ENCODE measurements around the gene ALAS1. TPM values are rescaled to one million over a fixed set of nuclear protein-coding genes. Genes with fewer than 3 reads are reported as not detected.

Gene ALAS1
- total RNA-seq, 1 donor from 2014 or later: 54.2 TPM

DNA sequence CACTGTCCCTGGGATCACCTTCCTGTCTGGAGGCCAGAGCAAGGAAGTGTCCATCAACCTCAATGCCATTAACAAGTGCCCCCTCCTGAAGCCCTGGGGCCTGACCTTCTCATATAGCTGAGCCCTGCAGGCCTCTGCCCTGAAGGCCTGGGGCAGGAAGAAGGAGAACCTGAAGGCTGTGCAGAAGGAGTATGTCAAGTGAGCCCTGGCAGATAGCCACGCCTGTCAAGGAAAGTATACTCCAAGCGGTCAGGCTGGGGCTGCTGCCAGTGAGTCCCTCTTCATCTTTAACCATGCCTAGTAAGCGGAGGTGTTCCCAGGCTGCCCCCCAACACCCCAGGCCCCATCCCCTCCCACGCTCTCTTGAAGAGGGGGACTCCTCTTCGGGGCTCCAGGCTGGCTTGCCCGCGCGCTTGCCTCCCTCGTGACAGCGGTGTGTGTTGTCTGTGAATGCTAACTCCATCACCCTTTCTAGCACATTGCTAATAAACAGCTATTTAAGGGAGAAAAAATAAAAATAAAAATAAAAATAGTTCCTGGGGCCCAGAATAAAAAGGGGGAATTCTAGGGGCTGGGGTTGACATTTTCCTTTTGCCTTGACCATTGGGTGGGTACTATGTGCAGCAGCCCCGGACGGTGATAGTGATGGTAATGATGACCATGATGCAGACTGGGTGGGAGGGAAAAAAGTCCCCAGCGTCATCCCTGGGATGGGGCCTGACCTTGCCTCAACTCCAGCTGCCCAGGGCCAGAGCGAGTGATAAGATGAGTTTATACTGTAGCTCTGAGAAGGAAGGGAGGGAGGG, 3.3 kb upstream of the ALAS1 start:
- TF ChIP-seq, protein P1, sequence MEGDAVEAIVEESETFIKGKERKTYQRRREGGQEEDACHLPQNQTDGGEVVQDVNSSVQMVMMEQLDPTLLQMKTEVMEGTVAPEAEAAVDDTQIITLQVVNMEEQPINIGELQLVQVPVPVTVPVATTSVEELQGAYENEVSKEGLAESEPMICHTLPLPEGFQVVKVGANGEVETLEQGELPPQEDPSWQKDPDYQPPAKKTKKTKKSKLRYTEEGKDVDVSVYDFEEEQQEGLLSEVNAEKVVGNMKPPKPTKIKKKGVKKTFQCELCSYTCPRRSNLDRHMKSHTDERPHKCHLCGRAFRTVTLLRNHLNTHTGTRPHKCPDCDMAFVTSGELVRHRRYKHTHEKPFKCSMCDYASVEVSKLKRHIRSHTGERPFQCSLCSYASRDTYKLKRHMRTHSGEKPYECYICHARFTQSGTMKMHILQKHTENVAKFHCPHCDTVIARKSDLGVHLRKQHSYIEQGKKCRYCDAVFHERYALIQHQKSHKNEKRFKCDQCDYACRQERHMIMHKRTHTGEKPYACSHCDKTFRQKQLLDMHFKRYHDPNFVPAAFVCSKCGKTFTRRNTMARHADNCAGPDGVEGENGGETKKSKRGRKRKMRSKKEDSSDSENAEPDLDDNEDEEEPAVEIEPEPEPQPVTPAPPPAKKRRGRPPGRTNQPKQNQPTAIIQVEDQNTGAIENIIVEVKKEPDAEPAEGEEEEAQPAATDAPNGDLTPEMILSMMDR (IDR thresholded peaks at IDR 0.05; ENCODE audit: insufficient read depth, low read length, poor library complexity, severe bottlenecking): no peak
- Histone ChIP-seq H3K4me3 (ENCODE audit: low read depth, low read length) (no peak overlapping the region), H3K36me3 (ENCODE audit: control insufficient read depth, insufficient read depth, low read length) (no peaks in the 10 kb centered on the region), H3K27me3 (ENCODE audit: control insufficient read depth, insufficient read depth, low read length) (no peaks in the 10 kb centered on the region)
- DNase-seq (ENCODE audit: low read depth): no peak

DNA sequence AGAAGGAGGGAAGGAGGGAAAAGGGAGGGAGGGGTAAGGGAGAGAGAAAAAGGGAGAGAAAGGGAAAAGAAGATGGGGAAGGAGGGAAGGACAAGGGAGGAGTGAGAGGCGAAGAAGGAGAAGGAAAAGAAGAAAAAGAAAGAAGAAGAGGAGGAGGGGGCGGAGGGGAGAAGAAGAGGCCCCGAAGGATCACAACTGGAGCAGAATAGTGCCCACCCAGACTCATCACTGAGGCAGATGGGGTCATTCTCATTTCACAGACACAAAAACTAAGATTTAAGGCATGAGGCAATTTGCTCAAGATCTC, 2.7 kb upstream of the ALAS1 start:
- DNase-seq (ENCODE audit: low read depth): no peak
- TF ChIP-seq, protein P1 (IDR thresholded peaks at IDR 0.05; ENCODE audit: insufficient read depth, low read length, poor library complexity, severe bottlenecking): no peak
- H3K4me3 ChIP-seq (ENCODE audit: low read depth, low read length): no peak overlapping the region
- H3K27me3 ChIP-seq (ENCODE audit: control insufficient read depth, insufficient read depth, low read length): no peaks in the 10 kb centered on the region
- H3K36me3 ChIP-seq (ENCODE audit: control insufficient read depth, insufficient read depth, low read length): no peaks in the 10 kb centered on the region

DNA sequence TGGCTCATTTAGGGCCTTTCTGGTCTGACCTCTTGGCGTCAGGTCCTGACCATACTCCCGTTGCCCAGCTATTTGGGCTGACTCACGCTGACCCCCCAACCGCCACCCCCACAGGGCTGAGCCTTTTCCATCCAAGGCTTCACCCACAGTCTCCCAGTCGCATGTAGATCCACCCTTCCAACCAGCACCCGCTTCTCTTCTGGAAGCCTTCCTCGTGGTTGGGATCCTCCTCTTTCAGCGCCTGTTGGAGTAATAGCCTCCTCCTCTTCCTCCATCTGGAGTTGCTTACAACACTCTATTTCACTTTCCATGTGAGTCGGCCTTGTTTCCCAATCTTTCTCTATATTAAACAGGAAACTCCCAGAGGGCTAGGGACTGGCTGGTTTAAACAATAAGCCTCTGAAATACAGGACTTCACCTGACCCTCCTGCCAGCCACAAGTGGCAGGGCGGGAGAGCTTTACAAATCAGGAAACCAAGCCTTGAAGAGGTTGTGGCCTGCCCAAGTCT, 2.1 kb upstream of the ALAS1 start:
- DNase-seq (ENCODE audit: low read depth): no peak
- Histone ChIP-seq H3K27me3 (ENCODE audit: control insufficient read depth, insufficient read depth, low read length) (no peaks in the 10 kb centered on the region), H3K36me3 (ENCODE audit: control insufficient read depth, insufficient read depth, low read length) (no peaks in the 10 kb centered on the region), H3K4me3 (ENCODE audit: low read depth, low read length) (no peak overlapping the region)
- TF ChIP-seq, protein P1 (IDR thresholded peaks at IDR 0.05; ENCODE audit: insufficient read depth, low read length, poor library complexity, severe bottlenecking): no peak

DNA sequence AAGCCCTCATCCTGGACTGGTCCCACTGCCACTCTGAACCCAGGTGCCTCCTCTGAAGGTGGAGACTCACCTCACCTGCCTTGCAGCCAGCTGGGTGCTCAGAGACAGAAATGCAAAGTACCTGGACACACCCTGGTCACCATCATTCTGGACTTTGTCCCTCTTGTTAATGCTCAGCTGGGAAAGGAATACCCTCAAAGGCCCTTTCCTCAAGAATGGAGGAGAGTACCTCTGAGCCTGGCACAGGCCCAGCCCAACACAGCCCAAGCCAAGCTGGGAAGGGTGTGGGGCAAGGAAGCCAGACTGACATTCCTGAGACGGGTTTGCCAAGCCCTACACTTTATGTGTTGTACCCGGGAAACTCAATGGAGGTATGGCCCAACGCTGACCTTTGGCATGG, 983 bp upstream of the ALAS1 start:
- TF ChIP-seq, protein P1 (IDR thresholded peaks at IDR 0.05; ENCODE audit: insufficient read depth, low read length, poor library complexity, severe bottlenecking): no peak
- Histone ChIP-seq H3K27me3 (ENCODE audit: control insufficient read depth, insufficient read depth, low read length) (no peaks in the 10 kb centered on the region), H3K4me3 (ENCODE audit: low read depth, low read length) (no peak overlapping the region), H3K36me3 (ENCODE audit: control insufficient read depth, insufficient read depth, low read length) (no peaks in the 10 kb centered on the region)
- no peak for DNase-seq (ENCODE audit: low read depth)

DNA sequence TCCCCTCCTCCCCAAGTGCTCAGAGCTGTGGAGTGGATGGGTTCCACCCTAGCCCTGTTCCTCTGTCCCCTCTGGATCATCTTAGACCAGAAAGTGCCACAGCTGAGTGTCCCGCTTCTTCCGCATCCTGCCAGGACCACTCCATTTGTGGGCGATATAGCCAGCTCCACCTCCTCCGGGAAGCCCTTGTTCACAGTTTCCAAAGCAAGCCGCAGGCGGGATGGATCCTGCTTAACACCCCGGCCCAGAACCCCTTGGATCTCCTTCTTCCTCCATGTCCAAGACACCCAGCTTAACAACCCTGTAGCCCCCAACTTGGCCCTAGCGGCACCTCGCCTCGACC, 490 bp upstream of the ALAS1 start:
- Histone ChIP-seq H3K36me3 (ENCODE audit: control insufficient read depth, insufficient read depth, low read length) (peaks cover 2% of the 10 kb centered on the region), H3K27me3 (ENCODE audit: control insufficient read depth, insufficient read depth, low read length) (no peaks in the 10 kb centered on the region), H3K4me3 (ENCODE audit: low read depth, low read length) (peak overlapping the region; percentile 68)
- TF ChIP-seq, protein P1 (IDR thresholded peaks at IDR 0.05; ENCODE audit: insufficient read depth, low read length, poor library complexity, severe bottlenecking): no peak
- DNase-seq (ENCODE audit: low read depth): no peak
